Mesenchymal stem cell (in vitro differentiated cells and primary cell): Measurements from ENCODE around the gene TBL1Y.

Experiments
- DNase-seq: peaks from one replicate; pipeline ENCODE4 v3.0.0-alpha.2; 2013
- H2AFZ ChIP-seq: one replicate; pipeline ENCODE4 v1.6.1; 2013; ENCODE audit warnings: low read depth, mild to moderate bottlenecking, control low read depth, inconsistent platforms, low read length, moderate library complexity
- H2AK5ac ChIP-seq: 2 replicates; pipeline ENCODE4 v1.6.1; 2013; ENCODE audit warnings: low read length, moderate library complexity, mild to moderate bottlenecking, inconsistent platforms; ENCODE audit not compliant: severe bottlenecking
- H2BK120ac ChIP-seq: one replicate; pipeline ENCODE4 v1.6.1; 2013; ENCODE audit warnings: low read depth, mild to moderate bottlenecking, inconsistent platforms, low read length, moderate library complexity
- H2BK12ac ChIP-seq, 2 experiments: one replicate each; pipeline ENCODE4 v1.6.1; 2013; ENCODE audit warnings: inconsistent platforms in 2 of 2, low read length in 2 of 2, mild to moderate bottlenecking in 2 of 2, moderate library complexity in 2 of 2, control low read depth in 1 of 2
- H2BK15ac ChIP-seq: one replicate; pipeline ENCODE4 v1.6.1; 2013; ENCODE audit warnings: mild to moderate bottlenecking, low read depth, inconsistent platforms; ENCODE audit not compliant: poor library complexity, severe bottlenecking
- H2BK5ac ChIP-seq: 2 replicates; pipeline ENCODE4 v1.6.1; 2013; ENCODE audit warnings: low read depth, mild to moderate bottlenecking, low read length, control low read depth, inconsistent platforms; ENCODE audit not compliant: poor library complexity, severe bottlenecking
- H3K14ac ChIP-seq, 2 experiments: one replicate each; pipeline ENCODE4 v1.6.1; 2013; ENCODE audit warnings: inconsistent platforms in 2 of 2, low read length in 2 of 2, control low read depth in 1 of 2, mild to moderate bottlenecking in 1 of 2, moderate library complexity in 1 of 2
- H3K18ac ChIP-seq, 2 experiments: one replicate each; pipeline ENCODE4 v1.6.1; 2013; ENCODE audit warnings: inconsistent platforms in 2 of 2, low read length in 2 of 2, control low read depth in 1 of 2, low read depth in 1 of 2, mild to moderate bottlenecking in 1 of 2
- H3K23ac ChIP-seq, 2 experiments: one replicate each; pipeline ENCODE4 v1.6.1; 2013; ENCODE audit warnings: inconsistent platforms in 2 of 2, low read length in 2 of 2, mild to moderate bottlenecking in 2 of 2, moderate library complexity in 2 of 2, control low read depth in 1 of 2
- H3K27ac ChIP-seq: 2 replicates; pipeline ENCODE4 v1.5.1; 2013; ENCODE audit warnings: mild to moderate bottlenecking, moderate library complexity, low read length, control low read depth, inconsistent platforms; ENCODE audit not compliant: poor library complexity, severe bottlenecking
- H3K27me3 ChIP-seq, 2 experiments: 2 replicates each; pipeline versions ENCODE4 v1.6.1 to v1.7.0; 2013; ENCODE audit warnings: low read length in 2 of 2, mild to moderate bottlenecking in 2 of 2, moderate library complexity in 2 of 2, control low read depth in 1 of 2, inconsistent platforms in 1 of 2; ENCODE audit not compliant: control insufficient read depth in 1 of 2, insufficient read depth in 1 of 2
- H3K36me3 ChIP-seq, 2 experiments: 2 replicates each; pipeline versions ENCODE4 v1.6.1 to v1.7.0; 2013; ENCODE audit warnings: low read length in 2 of 2, control low read depth in 1 of 2, inconsistent platforms in 1 of 2, low read depth in 1 of 2, mild to moderate bottlenecking in 1 of 2; ENCODE audit not compliant: insufficient read depth in 2 of 2, control insufficient read depth in 1 of 2
- H3K4ac ChIP-seq, 2 experiments: one replicate each; pipeline ENCODE4 v1.6.1; 2013; ENCODE audit warnings: inconsistent platforms in 2 of 2, low read length in 2 of 2, mild to moderate bottlenecking in 2 of 2, moderate library complexity in 2 of 2, control low read depth in 1 of 2, low read depth in 1 of 2
- H3K4me1 ChIP-seq: 2 replicates; pipeline ENCODE4 v1.6.1; 2013; ENCODE audit warnings: low read depth, low read length, control low read depth; ENCODE audit not compliant: control insufficient read depth, insufficient read depth
- H3K4me2 ChIP-seq: 2 replicates; pipeline ENCODE4 v1.6.1; 2013; ENCODE audit warnings: low read length, mild to moderate bottlenecking, inconsistent platforms; ENCODE audit not compliant: poor library complexity, severe bottlenecking
- H3K4me3 ChIP-seq, 2 experiments: 2 replicates each; pipeline versions ENCODE4 v1.5.1 to v1.7.0; 2013; ENCODE audit warnings: low read length in 2 of 2, mild to moderate bottlenecking in 2 of 2, control low read depth in 1 of 2, low read depth in 1 of 2; ENCODE audit not compliant: insufficient read depth in 1 of 2
- H3K79me1 ChIP-seq: replicated peaks from 2 replicates; pipeline ENCODE4 v1.6.1; 2013; ENCODE audit warnings: mild to moderate bottlenecking, control low read depth, low read length, inconsistent platforms; ENCODE audit not compliant: poor library complexity, severe bottlenecking
- H3K9ac ChIP-seq: 2 replicates; pipeline ENCODE4 v1.7.0; 2013; ENCODE audit warnings: mild to moderate bottlenecking, low read length, moderate library complexity
- H3K9me3 ChIP-seq: 2 replicates; pipeline ENCODE4 v1.7.0; 2013; ENCODE audit warnings: mild to moderate bottlenecking, low read length; ENCODE audit not compliant: control insufficient read depth
- H4K8ac ChIP-seq: one replicate; pipeline ENCODE4 v1.6.1; 2013; ENCODE audit warnings: inconsistent platforms, mild to moderate bottlenecking, low read length, moderate library complexity
- H4K91ac ChIP-seq: one replicate; pipeline ENCODE4 v1.6.1; 2013; ENCODE audit warnings: mild to moderate bottlenecking, low read length, inconsistent platforms
- WGBS: methylation state at CpG from one replicate; pipeline ENCODE4 v1.1.7; 2013; ENCODE audit warnings: mixed read lengths; 5-methylcytosine and 5-hydroxymethylcytosine counted together

Gene TBL1Y

DNA sequence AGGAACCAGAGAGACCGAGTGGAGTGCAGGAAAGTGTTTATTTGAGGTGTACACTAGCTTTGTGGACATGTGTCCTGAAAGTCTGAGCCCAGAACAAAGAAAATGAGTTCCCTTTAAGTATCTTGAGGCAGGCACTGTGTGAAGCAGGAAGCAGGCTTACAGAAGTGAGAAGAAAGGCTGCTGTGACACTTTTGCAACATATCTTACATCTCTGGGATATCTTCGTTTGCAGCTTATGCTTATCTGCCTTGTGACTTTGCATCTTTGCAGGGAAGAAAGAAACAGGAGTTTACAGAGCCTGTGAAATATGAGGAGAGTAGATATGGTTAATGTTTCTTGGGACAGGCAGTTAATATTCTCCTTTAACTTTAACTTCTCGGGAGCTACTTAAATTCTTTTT, 92.1 kb downstream of the TBL1Y start:
- no peaks in the 10 kb centered on the region for H3K9me3 ChIP-seq
- H2AFZ ChIP-seq = no peak overlapping the region
- H2BK12ac ChIP-seq = no peak overlapping the region
- no peak overlapping the region for H4K91ac ChIP-seq
- H3K4me3 ChIP-seq = no peak overlapping the region
- WGBS = 33% methylated on average over 1 of the region's 3 CpGs
- H3K23ac ChIP-seq = no peak overlapping the region
- no peaks in the 10 kb centered on the region for H3K27me3 ChIP-seq
- no peak overlapping the region for H2AK5ac ChIP-seq
- no peak overlapping the region for H3K4ac ChIP-seq
- H3K36me3 ChIP-seq = no peaks in the 10 kb centered on the region
- H3K4me1 ChIP-seq = no peaks in the 10 kb centered on the region
- H3K4me2 ChIP-seq = no peak overlapping the region
- H3K79me1 ChIP-seq = no peaks in the 10 kb centered on the region
- DNase-seq = no peak
- no peak overlapping the region for H2BK5ac ChIP-seq
- H2BK15ac ChIP-seq = no peak overlapping the region
- H3K18ac ChIP-seq = no peak overlapping the region
- no peak overlapping the region for H3K14ac ChIP-seq
- H2BK120ac ChIP-seq = no peak overlapping the region
- no peak overlapping the region for H3K27ac ChIP-seq
- no peak overlapping the region for H4K8ac ChIP-seq
- no peak overlapping the region for H3K9ac ChIP-seq

DNA sequence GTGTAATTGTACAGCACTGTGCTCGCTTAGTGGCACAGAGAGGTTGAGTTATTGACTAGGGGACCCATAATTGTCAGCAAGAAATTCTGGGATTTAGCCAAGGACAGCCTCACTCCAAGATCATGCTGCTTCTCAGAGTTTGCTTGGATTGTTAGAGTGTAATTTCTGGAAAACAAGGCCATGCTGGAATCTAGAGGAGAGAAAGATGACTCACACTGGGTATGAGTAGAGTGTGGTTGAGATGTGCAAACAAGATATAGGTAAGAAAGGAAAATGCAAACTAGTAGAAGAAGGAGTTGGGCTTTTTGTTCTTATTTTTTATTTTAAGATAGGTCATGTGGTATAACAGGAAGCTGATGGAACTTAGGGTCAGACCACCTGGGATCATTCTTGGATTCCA, 97.4 kb downstream of the TBL1Y start:
- H3K4me2 ChIP-seq = no peak overlapping the region
- H4K8ac ChIP-seq = no peak overlapping the region
- H3K18ac ChIP-seq = no peak overlapping the region
- H2AK5ac ChIP-seq = no peak overlapping the region
- no peak overlapping the region for H4K91ac ChIP-seq
- no peaks in the 10 kb centered on the region for H3K9me3 ChIP-seq
- H2BK120ac ChIP-seq = no peak overlapping the region
- H3K4me3 ChIP-seq = no peak overlapping the region
- H3K4ac ChIP-seq = no peak overlapping the region
- H3K14ac ChIP-seq = no peak overlapping the region
- H2AFZ ChIP-seq = no peak overlapping the region
- no peak overlapping the region for H3K27ac ChIP-seq
- no peak overlapping the region for H2BK12ac ChIP-seq
- DNase-seq = no peak
- no peak overlapping the region for H2BK15ac ChIP-seq
- H3K23ac ChIP-seq = no peak overlapping the region
- no peaks in the 10 kb centered on the region for H3K79me1 ChIP-seq
- WGBS = 59% methylated on average over 1 of the region's 1 CpG
- no peak overlapping the region for H3K9ac ChIP-seq
- no peaks in the 10 kb centered on the region for H3K4me1 ChIP-seq
- H2BK5ac ChIP-seq = no peak overlapping the region
- H3K36me3 ChIP-seq = no peaks in the 10 kb centered on the region
- no peaks in the 10 kb centered on the region for H3K27me3 ChIP-seq

DNA sequence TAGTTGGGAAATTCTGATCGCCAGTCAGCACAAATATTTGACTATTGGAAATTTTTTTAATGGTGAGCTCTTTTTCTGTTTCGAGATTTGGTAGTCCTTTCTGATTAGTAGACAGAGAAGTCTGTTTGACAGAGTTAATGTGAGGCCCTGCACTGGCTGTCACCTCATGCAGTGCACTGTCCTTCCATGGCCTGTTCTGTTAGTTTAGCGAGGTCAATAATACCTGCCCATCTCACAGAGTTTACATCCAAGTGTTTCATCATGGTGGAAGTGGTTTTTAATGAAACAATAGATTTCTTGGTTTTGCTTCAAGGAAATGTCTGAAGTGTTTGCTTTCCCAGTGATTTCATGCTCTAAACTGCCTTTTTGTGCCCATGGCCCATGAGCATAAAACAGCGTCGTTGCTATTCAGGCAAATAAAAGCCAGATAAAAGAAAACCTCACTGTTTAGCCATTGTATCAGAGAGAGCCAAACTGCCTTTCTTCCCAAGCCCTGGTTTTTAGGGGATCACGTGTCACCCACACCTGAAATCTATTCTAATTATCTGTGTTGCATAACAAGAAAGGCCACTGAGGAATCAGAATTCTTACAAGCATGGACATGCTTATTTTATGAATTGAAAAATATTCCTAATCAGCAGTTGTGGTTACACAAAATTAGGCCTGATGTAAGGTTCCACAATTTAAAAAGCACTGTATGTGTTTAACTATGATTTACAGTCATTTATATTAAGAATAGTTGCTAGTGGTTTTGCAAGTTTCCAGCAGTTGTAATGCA, 98.3 kb downstream of the TBL1Y start:
- Histone ChIP-seq H3K14ac (no peak overlapping the region), H3K4me1 (no peaks in the 10 kb centered on the region), H2BK12ac (no peak overlapping the region), H3K27me3 (no peaks in the 10 kb centered on the region), H3K18ac (no peak overlapping the region), H3K9me3 (no peaks in the 10 kb centered on the region), H4K91ac (no peak overlapping the region), H2BK120ac (no peak overlapping the region), H4K8ac (no peak overlapping the region), H2AFZ (no peak overlapping the region), H2BK15ac (no peak overlapping the region), H3K9ac (no peak overlapping the region), H3K4me3 (no peak overlapping the region), H3K36me3 (no peaks in the 10 kb centered on the region), H2BK5ac (no peak overlapping the region), H3K23ac (no peak overlapping the region), H3K4me2 (no peak overlapping the region), H2AK5ac (no peak overlapping the region), H3K27ac (no peak overlapping the region), H3K79me1 (no peaks in the 10 kb centered on the region), H3K4ac (no peak overlapping the region)
- DNase-seq = no peak
- 40% methylated on average over 4 of the region's 6 CpGs for WGBS

DNA sequence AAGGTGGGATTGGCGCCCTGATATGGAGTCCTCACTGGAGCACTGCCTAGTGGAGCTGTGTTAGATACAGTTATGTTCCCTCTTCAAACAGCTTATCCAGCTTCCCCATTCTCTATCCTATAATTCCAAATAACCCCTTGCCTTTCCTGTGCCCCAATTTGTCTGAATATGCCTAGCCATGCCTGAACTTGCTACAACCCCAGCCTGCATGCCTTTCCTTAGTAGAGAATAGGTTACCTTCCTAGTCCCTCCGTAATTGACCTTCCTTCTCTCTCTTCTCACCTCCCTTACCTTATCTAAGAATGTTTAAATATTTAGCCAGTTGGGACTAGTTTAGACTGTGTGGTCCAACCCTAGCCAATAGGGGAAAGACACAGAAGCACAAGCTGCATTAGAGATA, 102.6 kb downstream of the TBL1Y start:
- no peaks in the 10 kb centered on the region for H3K4me1 ChIP-seq

More for the DNA sequence above, 102.6 kb downstream of the TBL1Y start:
- Histone ChIP-seq H3K4me3 (no peak overlapping the region), H3K18ac (no peak overlapping the region), H3K9me3 (no peaks in the 10 kb centered on the region), H3K4me2 (no peak overlapping the region), H4K8ac (no peak overlapping the region), H2AK5ac (no peak overlapping the region), H3K36me3 (no peaks in the 10 kb centered on the region), H2BK15ac (no peak overlapping the region), H3K23ac (no peak overlapping the region), H2AFZ (no peak overlapping the region), H3K9ac (no peak overlapping the region), H3K4ac (no peak overlapping the region), H2BK12ac (no peak overlapping the region), H3K27me3 (no peaks in the 10 kb centered on the region), H2BK5ac (no peak overlapping the region), H3K79me1 (no peaks in the 10 kb centered on the region), H3K27ac (no peak overlapping the region), H2BK120ac (no peak overlapping the region), H3K14ac (no peak overlapping the region), H4K91ac (no peak overlapping the region)
- 50% methylated on average over 1 of the region's 2 CpGs for WGBS
- no peak for DNase-seq
